ENCODE data around the gene PMAIP1. TPM values are rescaled to one million over a fixed set of nuclear protein-coding genes. Genes with fewer than 3 reads are reported as not detected.

Gene PMAIP1
- polyA plus RNA-seq, 1 donor (not counting 4 experiments of a cell fraction or from before 2014, with no cell fraction given): 49.1 TPM

DNA sequence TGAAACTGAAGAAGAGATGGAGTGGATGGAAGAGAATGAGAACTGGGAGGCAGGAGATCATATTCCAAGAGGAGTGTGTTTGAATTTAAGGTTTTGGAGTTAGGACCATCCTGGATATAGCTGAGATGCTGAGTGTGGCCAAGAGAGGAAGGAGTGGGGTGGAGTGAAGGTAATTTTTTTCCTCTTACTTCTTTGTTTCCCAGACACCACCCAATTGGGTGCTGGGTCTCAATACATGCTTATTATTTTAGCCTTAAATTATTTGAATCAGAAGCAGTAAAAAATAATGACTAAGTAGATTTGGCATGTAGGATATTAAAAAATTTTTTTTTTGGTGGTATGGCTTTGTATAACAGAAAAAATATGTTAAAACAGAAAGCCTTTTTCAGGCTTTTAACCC lies 39.3 kb downstream of the PMAIP1 start:
- Histone ChIP-seq H3K27me3 (ENCODE audit: control insufficient read depth, extremely low read depth, insufficient read depth, low read length) (no peaks in the 10 kb centered on the region), H3K4me3 (ENCODE audit: control insufficient read depth in 2 of 3, extremely low read depth in 1 of 3, insufficient read depth in 2 of 3, low read depth in 1 of 3, low read length in 3 of 3) (no peak overlapping the region), H3K27ac (ENCODE audit: control insufficient read depth, insufficient read depth, low read length) (no peak overlapping the region), H3K79me2 (ENCODE audit: control insufficient read depth, insufficient read depth, low read length) (no peaks in the 10 kb centered on the region), H2AFZ (ENCODE audit: control insufficient read depth, low read length) (no peak overlapping the region), H3K4me1 (ENCODE audit: control insufficient read depth, extremely low read depth, insufficient read depth, low read length) (no peaks in the 10 kb centered on the region), H3K4me2 (ENCODE audit: control insufficient read depth, extremely low read depth, insufficient read depth, low read depth, low read length) (no peak overlapping the region), H3K9me1 (ENCODE audit: control insufficient read depth, extremely low read depth, insufficient read depth, low read length) (no peaks in the 10 kb centered on the region), H3K36me3 (ENCODE audit: control insufficient read depth in 2 of 2, extremely low read depth in 1 of 2, insufficient read depth in 2 of 2, low read length in 2 of 2) (no peaks in the 10 kb centered on the region), H3K9me3 (ENCODE audit: control insufficient read depth, low read depth, low read length) (no peaks in the 10 kb centered on the region), H4K20me1 (ENCODE audit: control insufficient read depth, extremely low read depth, insufficient read depth, low read length) (no peaks in the 10 kb centered on the region), H3K9ac (ENCODE audit: control insufficient read depth, extremely low read depth, insufficient read depth, low read length) (no peak overlapping the region)
- dilution Hi-C loops (cut with MboI; ENCODE audit: extremely low pct_ligation_motif_present, low sequenced_read_pairs): no loop called here
- TF ChIP-seq, protein P1, sequence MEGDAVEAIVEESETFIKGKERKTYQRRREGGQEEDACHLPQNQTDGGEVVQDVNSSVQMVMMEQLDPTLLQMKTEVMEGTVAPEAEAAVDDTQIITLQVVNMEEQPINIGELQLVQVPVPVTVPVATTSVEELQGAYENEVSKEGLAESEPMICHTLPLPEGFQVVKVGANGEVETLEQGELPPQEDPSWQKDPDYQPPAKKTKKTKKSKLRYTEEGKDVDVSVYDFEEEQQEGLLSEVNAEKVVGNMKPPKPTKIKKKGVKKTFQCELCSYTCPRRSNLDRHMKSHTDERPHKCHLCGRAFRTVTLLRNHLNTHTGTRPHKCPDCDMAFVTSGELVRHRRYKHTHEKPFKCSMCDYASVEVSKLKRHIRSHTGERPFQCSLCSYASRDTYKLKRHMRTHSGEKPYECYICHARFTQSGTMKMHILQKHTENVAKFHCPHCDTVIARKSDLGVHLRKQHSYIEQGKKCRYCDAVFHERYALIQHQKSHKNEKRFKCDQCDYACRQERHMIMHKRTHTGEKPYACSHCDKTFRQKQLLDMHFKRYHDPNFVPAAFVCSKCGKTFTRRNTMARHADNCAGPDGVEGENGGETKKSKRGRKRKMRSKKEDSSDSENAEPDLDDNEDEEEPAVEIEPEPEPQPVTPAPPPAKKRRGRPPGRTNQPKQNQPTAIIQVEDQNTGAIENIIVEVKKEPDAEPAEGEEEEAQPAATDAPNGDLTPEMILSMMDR (optimal IDR thresholded peaks at IDR 0.05 in 1 of 3, IDR thresholded peaks at IDR 0.05 in 1 of 3, conservative IDR thresholded peaks at IDR 0.05 in 1 of 3; ENCODE audit: extremely low read depth in 1 of 3, insufficient read depth in 2 of 3, low read length in 3 of 3): no peak
- TF ChIP-seq EZH2 (IDR thresholded peaks at IDR 0.05; ENCODE audit: low read length): no peak
- FAIRE-seq (no peak), DNase-seq (ENCODE audit: low read depth, low spot score) (no peak)

DNA sequence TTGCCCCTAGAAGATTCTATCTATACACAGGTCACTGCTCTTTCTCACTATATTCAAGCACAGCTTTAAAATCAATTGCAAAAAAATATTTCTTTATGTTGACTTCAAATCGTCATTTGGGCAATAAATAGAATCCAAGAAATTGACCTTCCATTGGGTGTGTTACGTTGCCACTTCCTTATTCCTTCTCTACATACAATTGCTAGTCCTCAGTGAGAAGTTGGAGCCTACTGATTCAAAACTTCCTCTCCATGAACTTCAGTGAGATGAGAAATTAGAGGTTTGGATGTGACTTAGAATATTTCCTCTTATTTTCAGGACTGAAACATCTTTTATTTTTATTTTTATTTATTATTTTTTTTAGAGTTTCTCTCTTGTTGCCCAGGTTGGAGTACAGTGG lies 40.3 kb downstream of the PMAIP1 start:
- Histone ChIP-seq H2AFZ (ENCODE audit: control insufficient read depth, low read length) (no peak overlapping the region), H3K27me3 (ENCODE audit: control insufficient read depth, extremely low read depth, insufficient read depth, low read length) (no peaks in the 10 kb centered on the region), H3K9me1 (ENCODE audit: control insufficient read depth, extremely low read depth, insufficient read depth, low read length) (no peaks in the 10 kb centered on the region), H4K20me1 (ENCODE audit: control insufficient read depth, extremely low read depth, insufficient read depth, low read length) (no peaks in the 10 kb centered on the region), H3K9ac (ENCODE audit: control insufficient read depth, extremely low read depth, insufficient read depth, low read length) (no peak overlapping the region), H3K4me3 (ENCODE audit: control insufficient read depth in 2 of 3, extremely low read depth in 1 of 3, insufficient read depth in 2 of 3, low read depth in 1 of 3, low read length in 3 of 3) (no peak overlapping the region), H3K9me3 (ENCODE audit: control insufficient read depth, low read depth, low read length) (no peaks in the 10 kb centered on the region), H3K27ac (ENCODE audit: control insufficient read depth, insufficient read depth, low read length) (no peak overlapping the region), H3K79me2 (ENCODE audit: control insufficient read depth, insufficient read depth, low read length) (no peaks in the 10 kb centered on the region), H3K4me2 (ENCODE audit: control insufficient read depth, extremely low read depth, insufficient read depth, low read depth, low read length) (no peak overlapping the region), H3K36me3 (ENCODE audit: control insufficient read depth in 2 of 2, extremely low read depth in 1 of 2, insufficient read depth in 2 of 2, low read length in 2 of 2) (no peaks in the 10 kb centered on the region), H3K4me1 (ENCODE audit: control insufficient read depth, extremely low read depth, insufficient read depth, low read length) (no peaks in the 10 kb centered on the region)
- FAIRE-seq: no peak
- no peak for DNase-seq (ENCODE audit: low read depth, low spot score)
- dilution Hi-C loops (cut with MboI; ENCODE audit: extremely low pct_ligation_motif_present, low sequenced_read_pairs): no loop called here
- TF ChIP-seq, protein P1 (optimal IDR thresholded peaks at IDR 0.05 in 1 of 3, IDR thresholded peaks at IDR 0.05 in 1 of 3, conservative IDR thresholded peaks at IDR 0.05 in 1 of 3; ENCODE audit: extremely low read depth in 1 of 3, insufficient read depth in 2 of 3, low read length in 3 of 3): no peak
- TF ChIP-seq EZH2 (IDR thresholded peaks at IDR 0.05; ENCODE audit: low read length): no peak
